ENCODE measurements around the gene NAPB.
A peak's percentile ranks its signal among the peaks of the same experiment; 100 is the strongest.

NAPB gene

GRCh38 chr20:23448167-23448566 lies 26.9 kb upstream of the NAPB start:
- no peak for TF ChIP-seq CTCF (conservative IDR thresholded peaks at IDR 0.05; ENCODE audit: low read length)
- H3K4me3 ChIP-seq (ENCODE audit: low read length): no peak overlapping the region
- no peak for DNase-seq (ENCODE audit: low read depth)

- DNase-seq (ENCODE audit: low read depth): peak; percentile 17
- H3K4me3 ChIP-seq (ENCODE audit: low read length): no peak overlapping the region
- peak; percentile 45 for TF ChIP-seq CTCF (conservative IDR thresholded peaks at IDR 0.05; ENCODE audit: low read length)
These were observed 25.2 kb upstream of the NAPB start for GRCh38 chr20:23446505-23446904.

GRCh38 chr20:23445596-23446217 lies 24.4 kb upstream of the NAPB start:
- H3K4me3 ChIP-seq (ENCODE audit: low read length): no peak overlapping the region
- no peak for TF ChIP-seq CTCF (conservative IDR thresholded peaks at IDR 0.05; ENCODE audit: low read length)
- DNase-seq (ENCODE audit: low read depth): peak; percentile 84

GRCh38 chr20:23444859-23445258 lies 23.6 kb upstream of the NAPB start:
- H3K4me3 ChIP-seq (ENCODE audit: low read length): no peak overlapping the region
- DNase-seq (ENCODE audit: low read depth): no peak
- no peak for TF ChIP-seq CTCF (conservative IDR thresholded peaks at IDR 0.05; ENCODE audit: low read length)

- TF ChIP-seq CTCF (conservative IDR thresholded peaks at IDR 0.05; ENCODE audit: low read length): no peak
- no peak for DNase-seq (ENCODE audit: low read depth)
- no peak overlapping the region for H3K4me3 ChIP-seq (ENCODE audit: low read length)
These were observed 21.1 kb upstream of the NAPB start for GRCh38 chr20:23442436-23442835.

- DNase-seq (ENCODE audit: low read depth): peak; percentile 64
- no peak overlapping the region for H3K4me3 ChIP-seq (ENCODE audit: low read length)
- peak; percentile 98 for TF ChIP-seq CTCF (conservative IDR thresholded peaks at IDR 0.05; ENCODE audit: low read length)
These were observed 20.6 kb upstream of the NAPB start for GRCh38 chr20:23441850-23442313.

- TF ChIP-seq CTCF (conservative IDR thresholded peaks at IDR 0.05; ENCODE audit: low read length): no peak
- H3K4me3 ChIP-seq (ENCODE audit: low read length): no peak overlapping the region
- no peak for DNase-seq (ENCODE audit: low read depth)
These were observed 18.7 kb upstream of the NAPB start for GRCh38 chr20:23440004-23440403.
